AG04449 (cell line): ENCODE measurements around the gene CPA3.

ENCODE experiments used
- CTCF ChIA-PET: fragments of 350-600 bp; formaldehyde crosslinking; extraction: SDS; loops from one replicate; lab custom pipeline; 2021; ENCODE audit warnings: antibody characterized with exemption; lab: Yijun Ruan, JAX
- POLR2A ChIA-PET: fragments of 400-600, 350-600 bp; formaldehyde crosslinking; extraction: SDS; loops from one replicate; lab custom pipeline; 2020; ENCODE audit warnings: antibody characterized with exemption, inconsistent platforms; lab: Yijun Ruan, JAX
- DNase-seq: peaks from one replicate; pipeline ENCODE4 v3.0.0-alpha.2; 2010; ENCODE audit warnings: low read depth, low spot score
- H3K4me3 ChIP-seq: 2 replicates; pipeline ENCODE4 v1.5.1; 2011; ENCODE audit warnings: low read depth, mild to moderate bottlenecking, control low read depth, low read length
- CTCF ChIP-seq: IDR thresholded peaks from one replicate; pipeline ENCODE4 v1.5.1; 2011; ENCODE audit warnings: mild to moderate bottlenecking, moderate library complexity, low read length, control low read depth, inconsistent platforms; ENCODE audit not compliant: insufficient read depth; ENCODE audit errors: missing control alignments

CPA3 gene

GRCh38 chr3:148839805-148840204 lies 25.3 kb upstream of the CPA3 start:
- no peak overlapping the region for H3K4me3 ChIP-seq
- ChIA-PET CTCF (no interaction called here), POLR2A (no interaction called here)
- DNase-seq: no peak
- TF ChIP-seq CTCF: no peak

- no peak overlapping the region for H3K4me3 ChIP-seq
- TF ChIP-seq CTCF: no peak
- ChIA-PET POLR2A (no interaction called here), CTCF (no interaction called here)
- no peak for DNase-seq
These were observed 24.6 kb upstream of the CPA3 start for GRCh38 chr3:148840451-148840850.

GRCh38 chr3:148845756-148846395 lies 19.2 kb upstream of the CPA3 start:
- ChIA-PET POLR2A (no interaction called here), CTCF (interaction anchor here (0.6 to 1.5 kb wide), 3 partner anchors 14 to 166 kb away, joined by 3 to 5 read pairs (median 3); no protein-coding TSS in a partner anchor)
- no peak for DNase-seq
- no peak for TF ChIP-seq CTCF
- H3K4me3 ChIP-seq: no peak overlapping the region

GRCh38 chr3:148847351-148847750 lies 17.7 kb upstream of the CPA3 start:
- POLR2A ChIA-PET: no interaction called here
- DNase-seq: no peak
- TF ChIP-seq CTCF: no peak
- CTCF ChIA-PET: interaction anchor here (1.2 to 2.2 kb wide), 3 partner anchors 13 to 98 kb away, joined by 3 to 8 read pairs (median 5); no protein-coding TSS in a partner anchor
- H3K4me3 ChIP-seq: no peak overlapping the region

GRCh38 chr3:148848410-148848809 lies 16.7 kb upstream of the CPA3 start:
- no peak for TF ChIP-seq CTCF
- DNase-seq: no peak
- H3K4me3 ChIP-seq: no peak overlapping the region
- CTCF ChIA-PET: interaction anchor here (1.2 to 6.0 kb wide), 3 partner anchors 11 to 97 kb away, joined by 3 to 38 read pairs (median 8); no protein-coding TSS in a partner anchor
- POLR2A ChIA-PET: no interaction called here

- no peak for TF ChIP-seq CTCF
- no peak overlapping the region for H3K4me3 ChIP-seq
- DNase-seq: no peak
- ChIA-PET POLR2A (no interaction called here), CTCF (interaction anchor here (1.2 to 20.0 kb wide), 3 partner anchors 10 to 93 kb away, joined by 4 to 614 read pairs (median 38); partner anchors contain the start of gene CPA3)
These were observed 12.7 kb upstream of the CPA3 start for GRCh38 chr3:148852271-148852992.
